HG02840 (cell line): ENCODE data around the gene POLR3B.

Source experiments
- ATAC-seq: cut with Tn5 transposase; IDR thresholded peaks from one replicate; pipeline ENCODE4 v1.9.1; 2021; ENCODE audit warnings: mild to moderate bottlenecking, moderate library complexity, moderate number of reproducible peaks; ENCODE audit not compliant: unreplicated experiment, low FRiP score

POLR3B gene

GRCh38 chr12:106519607-106520021, 162.1 kb downstream of the POLR3B start:
- ATAC-seq = no peak

GRCh38 chr12:106521901-106522300, 164.4 kb downstream of the POLR3B start:
- no peak for ATAC-seq

GRCh38 chr12:106522708-106523107, 165.2 kb downstream of the POLR3B start:
- no peak for ATAC-seq

GRCh38 chr12:106527356-106527755, 169.8 kb downstream of the POLR3B start:
- no peak for ATAC-seq

GRCh38 chr12:106541201-106541600, 183.7 kb downstream of the POLR3B start:
- ATAC-seq = no peak

GRCh38 chr12:106551410-106551809, 193.9 kb downstream of the POLR3B start:
- no peak for ATAC-seq

- no peak for ATAC-seq
Measured at GRCh38 chr12:106552228-106552627, 194.7 kb downstream of the POLR3B start.
